GM12875 (cell line): Measurements from ENCODE around the gene SPINK8.

Source experiments
- H3K4me3 ChIP-seq: one replicate; pipeline ENCODE4 v1.5.1; 2011; ENCODE audit warnings: low read depth, low read length, control low read depth
- CTCF ChIP-seq: IDR thresholded peaks from 2 replicates; pipeline ENCODE4 v1.5.1; 2011; ENCODE audit warnings: low read depth, mild to moderate bottlenecking, control low read depth, inconsistent platforms, low read length, moderate library complexity, borderline replicate concordance; ENCODE audit not compliant: insufficient read depth

SPINK8 gene

DNA sequence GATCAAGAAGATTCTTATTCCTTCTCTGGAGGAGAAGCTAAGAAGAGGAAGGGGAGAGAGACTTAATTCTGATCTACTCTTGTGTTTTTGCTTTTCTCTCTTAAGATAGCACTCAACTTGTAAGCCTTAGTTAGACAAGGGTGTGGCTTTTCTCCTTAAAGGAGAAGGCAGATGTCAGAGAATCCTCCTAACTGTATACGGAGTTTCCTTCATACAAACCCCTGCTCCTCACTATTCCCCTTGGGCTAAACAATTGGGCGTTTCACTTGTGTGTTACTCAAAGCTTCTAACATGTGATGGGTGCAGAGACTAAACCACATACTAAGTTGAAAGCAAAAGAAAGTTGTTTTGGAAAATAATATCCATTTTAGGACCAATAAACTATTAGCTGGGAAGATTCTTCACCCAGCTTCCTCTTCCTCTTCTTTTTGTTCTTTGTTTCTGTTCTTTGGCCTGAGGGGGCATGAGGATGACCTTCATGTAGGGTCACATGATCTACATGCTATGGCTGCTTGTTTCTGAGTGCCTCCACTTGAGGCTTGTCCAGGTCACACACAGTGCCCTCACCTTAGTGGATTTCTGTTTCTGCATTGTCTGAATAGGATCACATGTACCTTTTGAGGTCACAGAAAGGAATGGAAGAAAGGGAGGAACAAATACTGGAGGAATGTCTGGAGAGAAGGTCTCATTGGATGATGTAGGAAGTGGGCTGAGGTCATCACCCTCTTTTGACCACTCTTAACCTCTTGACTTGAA is 14.6 kb downstream of the SPINK8 start:
- no peak overlapping the region for H3K4me3 ChIP-seq
- TF ChIP-seq CTCF = no peak

DNA sequence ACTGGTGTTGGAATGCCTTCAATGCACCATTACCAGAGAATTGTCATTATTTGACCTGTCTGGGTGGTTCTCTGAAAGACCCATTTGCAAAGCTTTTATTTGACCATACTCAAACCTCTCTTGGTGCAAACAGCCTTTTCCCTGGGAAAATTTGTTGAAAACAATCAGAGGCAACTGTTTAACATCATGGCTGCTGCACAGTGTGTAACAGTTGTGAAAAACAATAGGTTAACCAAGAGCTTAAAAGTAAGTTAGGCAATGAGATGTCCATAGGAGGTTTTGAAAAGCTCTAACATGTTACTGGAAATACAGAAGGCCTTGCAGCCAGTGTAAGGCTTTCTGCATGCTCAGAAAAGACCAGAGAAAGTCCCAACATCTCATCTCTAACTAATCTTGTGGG is 18.9 kb downstream of the SPINK8 start:
- no peak overlapping the region for H3K4me3 ChIP-seq
- no peak for TF ChIP-seq CTCF

- no peak overlapping the region for H3K4me3 ChIP-seq
- no peak for TF ChIP-seq CTCF
These were observed 26.5 kb downstream of the SPINK8 start for GRCh38 chr3:48306860-48307530.

GRCh38 chr3:48306290-48306689 is 27.2 kb downstream of the SPINK8 start:
- TF ChIP-seq CTCF = no peak
- H3K4me3 ChIP-seq = no peak overlapping the region

GRCh38 chr3:48305396-48305795 is 28.1 kb downstream of the SPINK8 start:
- H3K4me3 ChIP-seq = no peak overlapping the region
- no peak for TF ChIP-seq CTCF

DNA sequence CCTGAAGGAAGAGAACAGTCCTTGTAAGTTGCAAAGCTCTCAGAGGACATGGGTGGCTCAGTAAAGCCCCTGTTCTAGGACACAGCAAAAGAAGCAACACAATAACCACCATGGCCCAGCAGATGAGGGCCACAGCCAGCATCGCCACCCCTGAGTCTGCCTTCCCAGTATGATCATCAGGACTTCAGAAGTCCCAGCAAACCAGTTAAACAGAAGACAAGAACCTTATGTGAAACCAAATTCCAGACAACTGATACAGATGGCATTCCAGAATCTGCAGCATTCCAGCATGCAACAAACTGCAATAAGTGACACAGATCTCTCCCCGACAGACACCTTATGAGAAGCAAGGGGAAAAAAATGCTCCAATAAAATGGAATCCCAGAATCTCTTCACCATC is 30.4 kb downstream of the SPINK8 start:
- TF ChIP-seq CTCF = no peak
- no peak overlapping the region for H3K4me3 ChIP-seq

GRCh38 chr3:48301800-48302166 is 31.7 kb downstream of the SPINK8 start:
- no peak for TF ChIP-seq CTCF

More at GRCh38 chr3:48301800-48302166, 31.7 kb downstream of the SPINK8 start:
- peak overlapping the region; percentile 97 for H3K4me3 ChIP-seq
